Measurements from ENCODE around the gene CHAT.

GRCh38 chr10:49633327-49634068 lies 19.7 kb downstream of the CHAT start:
- TF ChIP-seq, protein P1, sequence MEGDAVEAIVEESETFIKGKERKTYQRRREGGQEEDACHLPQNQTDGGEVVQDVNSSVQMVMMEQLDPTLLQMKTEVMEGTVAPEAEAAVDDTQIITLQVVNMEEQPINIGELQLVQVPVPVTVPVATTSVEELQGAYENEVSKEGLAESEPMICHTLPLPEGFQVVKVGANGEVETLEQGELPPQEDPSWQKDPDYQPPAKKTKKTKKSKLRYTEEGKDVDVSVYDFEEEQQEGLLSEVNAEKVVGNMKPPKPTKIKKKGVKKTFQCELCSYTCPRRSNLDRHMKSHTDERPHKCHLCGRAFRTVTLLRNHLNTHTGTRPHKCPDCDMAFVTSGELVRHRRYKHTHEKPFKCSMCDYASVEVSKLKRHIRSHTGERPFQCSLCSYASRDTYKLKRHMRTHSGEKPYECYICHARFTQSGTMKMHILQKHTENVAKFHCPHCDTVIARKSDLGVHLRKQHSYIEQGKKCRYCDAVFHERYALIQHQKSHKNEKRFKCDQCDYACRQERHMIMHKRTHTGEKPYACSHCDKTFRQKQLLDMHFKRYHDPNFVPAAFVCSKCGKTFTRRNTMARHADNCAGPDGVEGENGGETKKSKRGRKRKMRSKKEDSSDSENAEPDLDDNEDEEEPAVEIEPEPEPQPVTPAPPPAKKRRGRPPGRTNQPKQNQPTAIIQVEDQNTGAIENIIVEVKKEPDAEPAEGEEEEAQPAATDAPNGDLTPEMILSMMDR (IDR thresholded peaks at IDR 0.05), result no peak
- TF ChIP-seq POLR2A (IDR thresholded peaks at IDR 0.05) (no peak), EP300 (IDR thresholded peaks at IDR 0.05) (no peak)

All from ovary (tissue), 3 donors.